HG02938 (cell line): ENCODE results near the gene HRK.

ENCODE experiments used
- ATAC-seq: cut with Tn5 transposase; IDR thresholded peaks from one replicate; pipeline ENCODE4 v1.9.1; 2021; ENCODE audit warnings: mild to moderate bottlenecking, moderate library complexity; ENCODE audit not compliant: unreplicated experiment

HRK gene

DNA sequence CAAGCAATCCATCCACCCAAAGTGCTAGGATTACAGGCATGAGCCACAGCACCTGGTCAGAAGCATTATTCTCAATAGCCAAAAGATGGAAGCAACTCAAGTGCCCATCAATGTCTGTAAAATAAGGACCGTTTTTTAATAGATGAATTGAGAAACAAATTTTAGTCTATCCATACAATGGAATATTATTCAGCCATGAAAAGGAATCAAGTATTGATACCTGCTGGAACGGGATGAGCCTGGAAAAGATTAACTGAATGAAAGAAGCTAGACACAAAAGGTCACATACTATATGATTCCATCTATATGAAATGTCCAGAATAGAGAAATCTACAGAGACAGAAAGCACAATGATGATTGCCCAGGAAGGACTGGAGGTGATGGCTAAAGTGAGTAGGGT lies 20.4 kb upstream of the HRK start:
- ATAC-seq, result no peak

DNA sequence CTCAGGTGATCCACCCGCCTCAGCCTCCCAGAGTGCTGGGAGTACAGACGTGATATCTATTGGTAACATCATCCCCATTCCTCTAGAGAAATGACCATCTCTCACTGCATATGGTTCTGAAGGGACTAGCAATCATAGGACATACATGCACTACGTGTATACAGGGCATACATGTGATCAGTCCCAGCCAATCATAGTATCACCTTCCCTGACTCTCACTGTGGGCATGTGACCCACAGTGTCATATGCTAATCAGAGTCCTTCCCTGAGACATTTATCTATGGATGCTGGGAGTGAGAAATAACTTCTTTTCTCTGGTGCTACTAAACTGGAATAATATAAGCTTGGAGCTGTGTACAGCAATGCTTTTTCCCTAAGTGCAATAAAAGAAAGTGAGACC lies 17.4 kb upstream of the HRK start:
- no peak for ATAC-seq

DNA sequence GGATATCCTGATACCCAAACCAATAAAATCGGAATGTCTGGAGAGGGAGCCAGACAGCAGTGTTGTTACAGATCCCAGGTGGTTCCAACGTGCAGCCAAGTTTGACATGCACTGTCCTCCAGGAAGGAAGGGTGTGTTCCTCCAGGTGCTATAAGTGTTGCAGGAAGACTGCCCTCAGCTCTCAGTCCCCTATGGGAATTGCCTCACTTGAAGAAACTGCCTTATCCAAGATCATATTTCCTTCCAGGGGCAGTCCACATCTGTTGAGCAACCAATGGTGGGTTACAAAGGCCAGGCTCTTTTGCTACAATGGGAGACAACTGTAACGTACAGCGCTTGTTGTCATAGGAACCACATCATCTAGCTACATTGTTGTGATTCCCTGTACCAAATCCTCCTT lies 16.2 kb upstream of the HRK start:
- ATAC-seq, result no peak

DNA sequence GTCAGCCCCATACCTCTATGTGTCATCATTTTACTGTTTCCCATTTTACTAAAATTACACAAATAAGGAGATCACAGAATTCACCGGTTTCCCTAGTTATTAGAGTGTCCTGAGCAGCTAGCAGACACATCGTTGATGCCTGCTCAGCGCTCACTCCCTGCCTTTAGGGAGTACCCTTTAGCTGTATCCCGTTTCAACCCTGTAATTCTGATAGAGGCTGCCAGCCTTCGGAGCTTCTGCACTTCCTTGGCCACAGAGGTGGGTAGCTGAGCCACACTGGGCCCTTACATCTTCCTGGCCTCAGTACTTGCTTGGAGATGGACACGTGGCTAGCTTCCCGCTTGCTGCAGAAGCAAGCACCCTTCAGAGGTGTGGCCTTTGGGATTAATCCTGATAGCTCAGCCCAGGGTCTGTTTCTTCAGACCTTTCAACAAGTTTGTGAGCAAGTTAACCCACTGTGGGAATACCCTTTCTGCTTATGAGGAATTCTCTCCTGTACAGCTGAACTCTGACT lies 15.2 kb upstream of the HRK start:
- no peak for ATAC-seq

DNA sequence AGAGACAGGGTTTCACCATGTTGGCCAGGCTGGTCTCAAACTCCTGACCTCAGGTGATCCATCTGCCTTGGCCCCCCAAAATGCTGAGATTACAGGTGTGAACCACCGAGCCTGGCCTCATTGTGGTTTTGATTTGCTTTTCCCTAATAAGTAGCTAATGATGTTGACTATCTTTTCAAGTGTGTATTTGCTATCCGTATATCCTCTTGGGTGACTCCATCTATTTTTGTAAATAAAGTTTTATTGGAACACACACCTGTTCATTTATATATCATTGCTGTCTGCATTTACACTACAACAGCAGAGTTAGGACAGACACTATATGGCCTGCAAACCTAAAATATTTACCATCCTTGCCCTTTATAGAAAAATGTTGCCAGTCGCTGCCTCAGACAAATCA lies 13.7 kb upstream of the HRK start:
- no peak for ATAC-seq

DNA sequence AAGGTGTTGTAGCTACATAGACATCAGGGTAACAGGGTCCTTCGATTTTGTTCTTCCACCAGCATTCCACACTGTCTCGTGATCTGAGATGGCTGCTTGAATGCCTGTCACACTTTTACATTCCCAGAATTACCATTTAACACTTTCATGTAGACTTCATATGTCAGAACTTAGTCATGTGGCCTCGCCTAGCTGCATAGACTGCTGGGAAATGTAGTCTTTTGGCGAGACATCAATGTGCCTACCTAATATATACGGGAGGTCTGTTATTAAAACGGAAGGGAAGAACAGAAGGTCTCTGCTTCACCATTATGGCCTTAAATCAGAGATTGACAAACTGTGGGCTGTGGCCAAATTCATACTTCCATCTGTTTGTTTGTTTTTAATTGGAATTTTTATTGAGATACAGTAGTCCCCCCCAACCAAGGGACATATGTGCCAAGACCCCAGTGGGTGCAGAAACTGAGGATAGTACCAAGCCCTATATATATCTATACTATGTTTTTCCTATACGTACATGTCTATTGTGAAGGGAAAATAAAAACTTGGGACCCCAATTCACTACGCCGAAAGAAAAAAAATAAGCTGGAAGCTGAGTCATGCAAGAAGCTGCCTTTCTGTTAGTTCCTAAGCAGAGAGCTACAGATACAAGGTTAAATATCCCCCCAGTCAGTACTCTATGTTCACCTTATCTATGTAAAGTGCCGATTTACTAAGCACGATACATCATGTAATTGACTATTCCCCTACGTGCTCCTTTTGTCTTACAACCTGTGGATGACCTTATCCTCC lies 11.3 kb upstream of the HRK start:
- no peak for ATAC-seq

DNA sequence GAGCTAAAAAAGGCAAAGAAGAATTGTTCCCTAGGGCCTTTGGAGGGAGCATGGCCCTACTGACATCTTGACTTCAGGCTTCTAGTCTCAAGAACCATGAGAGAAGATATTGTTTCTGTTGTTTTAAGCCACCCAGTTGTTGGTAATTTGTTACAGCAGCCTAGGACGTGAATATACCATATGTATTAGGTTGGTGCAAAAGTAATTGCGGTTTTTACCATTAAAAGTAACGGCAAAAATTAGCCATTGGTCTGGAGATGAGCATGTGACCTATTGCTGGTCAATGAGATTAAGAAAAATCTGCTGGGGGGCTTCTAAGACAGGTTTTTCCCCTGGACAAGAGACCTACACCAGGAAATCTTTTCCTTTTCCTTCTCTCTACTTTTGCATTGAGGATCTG lies 9.8 kb upstream of the HRK start:
- ATAC-seq, result no peak

DNA sequence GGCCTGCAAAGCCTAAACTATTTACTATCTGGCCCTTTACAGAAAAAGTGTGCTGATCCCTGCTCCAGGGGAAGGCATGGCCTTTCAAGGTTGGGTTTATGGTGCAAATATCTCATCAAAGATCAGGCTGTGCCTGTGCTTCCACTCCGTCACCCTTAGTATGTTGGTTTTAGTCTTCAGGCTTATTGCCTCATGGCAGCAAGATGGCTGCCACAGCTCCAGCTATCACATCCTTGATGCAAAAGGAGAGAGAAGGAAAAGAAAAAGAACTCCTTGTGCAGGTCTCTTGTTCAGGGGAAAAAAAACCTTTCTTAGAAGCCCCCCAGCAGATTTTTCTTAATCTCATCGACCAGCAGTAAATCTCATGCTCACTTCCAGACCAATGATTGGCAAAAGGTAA lies 9.1 kb upstream of the HRK start:
- no peak for ATAC-seq

DNA sequence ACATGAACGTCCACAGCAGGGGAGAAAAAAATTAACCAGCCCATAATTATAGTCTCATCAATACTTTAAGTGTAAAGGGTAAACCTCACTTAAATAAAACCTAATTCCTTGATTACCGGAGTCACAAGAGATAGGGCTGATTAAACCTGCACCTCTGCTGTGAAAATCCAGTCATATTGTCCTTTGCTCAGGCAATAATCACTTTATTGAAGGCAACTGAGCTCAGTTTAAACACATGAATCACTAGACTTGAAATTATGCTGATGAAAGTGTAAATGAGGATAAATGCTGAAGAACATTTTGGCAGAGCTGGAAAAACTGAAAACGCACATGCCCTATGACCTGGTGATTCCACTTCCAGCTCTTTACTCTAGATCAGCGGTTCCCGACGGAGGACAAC lies 6.7 kb upstream of the HRK start:
- no peak for ATAC-seq

DNA sequence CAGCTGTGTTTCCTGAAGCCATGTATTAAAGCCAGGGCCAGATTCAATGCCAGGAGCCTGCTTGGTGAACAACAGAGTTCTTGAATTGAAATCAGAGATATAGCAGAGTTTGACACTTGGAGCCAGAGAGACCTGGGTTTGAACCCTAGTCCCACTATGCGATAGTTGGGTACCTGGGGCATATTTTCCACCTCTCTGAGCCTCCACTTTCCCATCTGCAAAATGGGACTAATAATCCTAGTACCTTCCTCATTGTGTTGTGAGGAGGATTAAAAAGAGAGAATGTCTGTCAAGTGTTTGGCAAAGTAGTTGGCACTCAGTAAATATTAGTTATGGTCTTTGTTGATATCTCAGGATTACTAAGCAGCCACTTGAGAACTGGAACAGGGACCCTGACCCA lies 6.0 kb upstream of the HRK start:
- no peak for ATAC-seq

DNA sequence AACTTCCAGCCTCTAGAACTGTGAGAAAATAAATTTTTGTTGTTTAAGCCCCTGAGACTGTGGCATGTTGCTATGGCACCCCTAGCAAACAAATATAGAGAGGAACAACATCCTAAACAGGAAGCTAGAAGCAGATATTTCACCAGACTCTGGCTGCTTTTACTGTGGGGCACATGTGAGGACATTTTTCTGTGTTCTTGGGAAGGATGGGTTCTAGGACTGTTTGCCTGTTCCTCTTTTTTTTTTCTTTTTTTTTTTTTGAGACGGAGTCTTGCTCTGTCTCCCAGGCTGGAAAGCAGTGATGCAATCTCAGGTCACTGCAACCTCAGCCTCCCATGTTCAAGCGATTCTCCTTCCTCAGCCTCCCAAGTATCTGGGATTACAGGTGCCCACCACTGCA lies 4.2 kb upstream of the HRK start:
- ATAC-seq, result no peak

DNA sequence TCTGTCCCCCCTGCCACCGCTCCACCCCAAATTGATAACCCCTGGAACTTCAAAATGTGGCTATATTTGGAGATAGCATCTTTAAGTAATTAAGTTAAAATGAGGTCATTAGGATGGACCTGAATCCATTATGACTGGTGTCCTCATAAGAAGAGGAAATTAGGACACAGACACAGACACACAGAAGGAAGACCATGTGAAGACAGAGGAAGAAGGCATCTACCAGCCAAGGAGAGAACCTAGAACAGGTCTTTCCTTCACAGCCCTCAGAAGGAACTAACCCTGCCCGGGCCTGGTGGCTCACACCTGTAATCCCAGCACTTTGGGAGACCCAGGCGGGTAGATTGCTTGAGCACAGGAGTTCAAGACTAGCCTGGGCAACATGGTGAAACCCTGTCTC lies 3.6 kb upstream of the HRK start:
- ATAC-seq, result no peak

DNA sequence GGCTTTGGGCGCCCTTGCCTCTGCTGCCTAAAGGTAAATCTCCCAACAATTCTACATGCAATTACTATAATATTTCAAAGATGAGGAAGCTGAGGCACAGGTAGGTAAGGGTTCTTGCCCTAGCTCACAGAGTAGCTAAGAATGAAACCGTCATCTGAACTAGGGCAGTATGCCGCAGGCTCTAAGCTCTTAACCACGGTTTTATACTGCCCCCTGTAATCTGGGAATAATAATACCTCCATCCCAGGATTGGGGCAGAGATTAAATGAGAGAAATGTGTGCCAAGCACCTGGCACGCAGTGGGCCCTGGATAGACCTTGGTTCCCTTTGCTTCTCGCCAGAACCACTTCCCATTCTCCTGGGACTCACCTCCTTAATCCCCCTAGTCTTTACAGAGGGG lies 1.5 kb upstream of the HRK start:
- ATAC-seq, result no peak

DNA sequence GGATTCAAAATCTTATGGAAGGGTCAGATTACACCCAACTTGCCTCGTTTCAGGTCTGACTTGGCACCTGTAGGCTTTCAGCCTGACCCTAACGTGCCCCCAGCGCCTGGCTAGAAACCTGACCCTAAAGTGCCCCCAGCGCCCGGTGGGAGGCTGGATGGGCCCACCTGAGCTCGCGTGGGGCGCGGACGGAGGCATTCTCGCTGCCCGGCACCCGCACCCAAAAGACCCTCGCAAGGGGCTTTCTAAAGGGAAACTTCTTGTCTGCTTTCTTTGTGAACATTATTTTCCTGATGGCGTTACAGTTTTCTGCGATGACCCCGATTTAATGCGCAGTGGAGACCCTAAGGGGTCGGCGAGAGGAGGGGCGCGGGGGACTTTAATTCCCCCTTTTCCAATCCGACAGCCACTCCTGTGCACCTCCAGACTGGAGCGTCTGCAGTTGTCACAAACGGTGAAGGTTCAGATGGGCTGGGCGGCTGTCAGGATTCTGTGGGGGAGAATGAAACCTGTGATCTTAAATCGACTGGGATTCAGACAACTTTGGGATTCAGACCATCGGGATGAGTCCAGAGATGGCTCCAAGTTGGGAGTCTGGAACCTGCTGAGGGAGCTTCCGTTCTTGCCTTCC lies 751 bp upstream of the HRK start:
- no peak for ATAC-seq

DNA sequence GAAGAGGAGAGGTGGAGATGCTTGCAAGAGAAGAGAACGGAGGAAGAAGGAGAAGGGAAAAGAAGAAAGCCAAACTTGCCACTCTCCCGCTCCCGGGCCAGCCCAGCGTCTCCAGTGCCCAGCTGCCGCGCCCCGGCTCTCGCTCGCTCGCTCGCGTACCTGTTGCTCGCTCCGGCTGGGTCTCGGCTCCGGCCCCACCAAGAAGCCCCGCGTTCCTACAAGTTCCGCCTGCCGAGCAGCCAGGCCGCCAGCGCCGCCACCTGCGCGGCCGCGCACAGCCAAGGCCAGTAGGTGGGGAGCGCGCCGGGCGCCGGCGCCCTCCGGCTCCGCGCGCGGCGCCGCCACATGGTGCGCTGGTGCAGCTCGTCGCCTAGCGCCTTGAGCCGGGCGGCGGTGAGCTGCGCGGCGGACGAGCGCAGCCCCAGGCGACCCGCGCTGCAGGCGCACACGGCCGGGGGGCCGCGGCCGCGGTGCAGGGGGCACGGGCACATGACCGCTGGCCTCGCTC lies 370 bp downstream of the HRK start:
- no peak for ATAC-seq

DNA sequence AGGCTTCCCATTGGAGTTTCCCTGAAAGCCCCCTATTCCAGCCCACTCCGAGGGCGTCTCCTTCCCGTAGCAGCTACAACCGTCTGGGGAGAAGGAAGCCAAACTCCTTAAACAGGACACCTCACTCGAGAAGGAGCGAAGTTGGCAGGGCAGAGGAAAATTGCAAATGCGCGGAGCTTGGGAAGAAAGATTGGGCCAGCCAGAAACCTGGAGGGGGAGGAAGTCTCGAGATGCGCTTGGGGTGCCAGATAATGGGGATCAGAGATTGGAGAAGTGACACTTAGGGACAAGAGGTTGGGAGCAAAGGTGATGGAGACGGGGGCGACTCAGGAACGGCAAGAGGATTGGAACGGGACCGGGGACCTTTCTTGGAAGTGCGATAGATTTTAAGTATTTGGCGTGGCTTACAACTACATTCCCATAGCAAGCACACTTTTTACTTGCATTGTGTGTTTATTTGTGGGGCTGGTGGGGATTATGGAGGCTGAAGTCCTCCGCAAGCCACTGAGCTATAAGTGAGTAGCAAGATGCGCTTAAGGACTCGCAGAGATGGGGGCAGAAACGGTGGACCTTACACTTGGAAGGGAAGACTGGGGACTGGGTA lies 926 bp downstream of the HRK start:
- ATAC-seq, result no peak

DNA sequence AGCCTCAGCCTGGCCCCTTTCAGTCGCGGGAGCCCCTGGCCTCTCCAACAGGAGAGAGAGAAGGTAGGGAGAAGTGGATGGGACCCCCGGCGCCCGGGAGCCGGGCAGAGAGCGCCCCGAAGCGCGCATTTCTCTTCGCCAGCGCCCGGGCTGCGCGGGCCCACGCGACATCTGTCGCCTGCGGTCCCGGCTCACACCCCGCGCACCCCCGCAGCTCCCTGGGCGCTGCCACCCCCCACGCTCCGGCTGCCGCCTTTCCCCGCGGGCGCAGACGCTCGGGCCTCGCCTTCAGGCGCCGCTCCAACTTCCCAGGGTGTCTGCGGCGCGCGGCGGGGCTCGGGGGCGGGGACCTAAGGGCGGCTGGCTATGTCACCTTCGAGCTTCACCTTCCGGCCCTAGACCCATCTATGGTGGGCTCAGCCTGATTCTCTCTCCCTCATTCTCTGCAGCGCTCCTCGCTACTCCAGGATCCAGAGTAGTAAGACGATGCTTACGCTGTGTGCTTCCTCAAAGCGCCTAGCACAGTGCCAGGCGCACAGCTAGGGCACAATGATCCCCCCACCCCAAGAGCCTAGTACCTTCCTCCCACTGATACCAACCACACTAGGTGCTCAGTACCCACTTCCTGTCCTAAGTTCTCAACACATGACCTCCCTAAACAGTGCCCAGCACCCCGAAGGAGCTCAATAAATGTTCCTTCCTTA lies 1.6 kb downstream of the HRK start:
- no peak for ATAC-seq

DNA sequence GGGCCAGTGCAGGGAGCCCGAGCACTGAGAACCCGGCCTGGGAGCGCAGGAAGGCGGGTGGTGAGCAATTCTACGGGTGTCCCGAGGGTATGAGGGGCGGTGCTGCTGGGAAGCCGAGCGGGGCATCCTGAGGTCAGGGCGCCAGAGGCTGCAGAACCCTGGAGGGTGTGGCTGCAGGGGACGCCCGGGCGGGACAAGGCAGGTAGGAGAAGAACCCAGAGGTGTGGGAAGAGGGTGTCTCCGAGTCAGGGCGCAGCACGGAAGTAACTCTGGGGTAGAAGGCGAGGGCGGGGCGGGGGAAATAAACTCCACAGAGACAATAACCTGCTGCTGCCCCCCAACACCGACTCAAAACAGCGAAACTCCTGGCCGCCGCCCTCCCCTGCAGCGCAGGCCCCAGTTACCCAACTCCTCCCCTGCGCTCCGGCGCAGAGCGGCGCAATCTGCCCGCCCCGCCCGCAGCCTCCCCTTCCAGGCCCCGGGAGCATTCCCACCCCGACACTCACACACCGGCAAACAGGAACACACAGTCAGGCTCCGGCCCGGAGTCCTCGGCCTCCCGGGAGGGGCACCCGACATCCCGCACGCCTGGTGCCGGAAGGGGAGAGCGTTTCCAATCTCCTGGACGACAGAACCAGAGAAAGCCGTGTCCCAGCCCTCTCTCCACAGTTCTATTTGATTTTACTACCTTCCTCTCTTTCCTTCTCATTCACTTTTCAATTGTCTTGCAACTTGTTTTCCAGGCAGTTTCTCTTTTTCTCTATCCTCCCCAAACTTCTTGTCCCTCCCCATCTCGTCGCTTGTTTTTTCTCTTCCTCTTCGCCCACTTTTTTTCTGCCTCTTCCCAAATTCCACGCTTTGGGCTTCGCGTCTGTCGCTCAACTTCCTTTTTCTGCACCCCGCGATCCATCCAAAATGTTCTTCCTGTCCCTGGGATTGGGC lies 2.4 kb downstream of the HRK start:
- no peak for ATAC-seq

DNA sequence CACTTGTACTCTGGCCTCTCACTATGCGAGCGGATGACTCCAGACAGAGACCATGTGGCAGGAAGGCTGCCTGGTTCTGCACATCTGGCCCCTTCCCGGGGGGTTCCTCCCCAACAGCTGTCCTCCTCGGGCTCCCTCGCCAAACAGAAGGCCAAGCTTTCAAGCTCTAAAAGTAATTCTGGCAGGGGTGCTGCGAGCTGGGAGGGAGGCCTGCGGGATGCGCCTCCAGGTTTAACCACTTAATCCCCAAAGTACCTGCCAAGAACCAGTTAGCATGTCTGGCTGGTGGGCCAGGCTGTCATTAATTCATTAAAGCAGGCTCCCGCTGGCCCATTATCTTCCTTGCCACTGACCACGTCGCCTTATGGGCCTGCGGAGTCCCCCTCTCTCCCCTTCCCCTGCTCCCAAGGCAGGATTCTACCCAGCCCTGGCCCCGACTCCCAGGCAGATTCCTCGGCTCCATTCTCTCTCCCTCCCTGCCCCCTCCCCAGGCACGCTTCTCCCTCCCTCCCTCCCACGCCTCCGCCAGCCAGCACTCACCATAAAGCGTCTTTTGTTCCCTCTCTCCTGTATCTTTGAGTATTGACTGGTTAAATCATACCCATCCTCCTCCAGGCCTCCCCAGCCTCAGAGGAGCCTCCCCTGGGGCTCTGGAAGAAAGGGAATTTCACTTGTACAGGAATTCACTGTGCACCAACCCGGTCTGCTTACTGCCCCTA lies 4.9 kb downstream of the HRK start:
- ATAC-seq, result no peak
